C1 segment of cervical spinal cord (tissue), 14 donors: ENCODE data around the gene C11orf16.
"Not testable (repeated sequence)": the region's sequence is repeated elsewhere in the genome, so short reads cannot be mapped to it uniquely, and the experiment has no call there.

Experiments
- DNase-seq, 14 donors: peaks; one replicate each; lab custom pipeline; 2025; lab: John Stamatoyannopoulos, UW

The C11orf16 gene

GRCh38 chr11:8935789-8936188 lies 3.0 kb upstream of the C11orf16 start:
- not testable (repeated sequence) for DNase-seq

GRCh38 chr11:8934742-8935488 lies 2.2 kb upstream of the C11orf16 start:
- no peak for DNase-seq

DNA sequence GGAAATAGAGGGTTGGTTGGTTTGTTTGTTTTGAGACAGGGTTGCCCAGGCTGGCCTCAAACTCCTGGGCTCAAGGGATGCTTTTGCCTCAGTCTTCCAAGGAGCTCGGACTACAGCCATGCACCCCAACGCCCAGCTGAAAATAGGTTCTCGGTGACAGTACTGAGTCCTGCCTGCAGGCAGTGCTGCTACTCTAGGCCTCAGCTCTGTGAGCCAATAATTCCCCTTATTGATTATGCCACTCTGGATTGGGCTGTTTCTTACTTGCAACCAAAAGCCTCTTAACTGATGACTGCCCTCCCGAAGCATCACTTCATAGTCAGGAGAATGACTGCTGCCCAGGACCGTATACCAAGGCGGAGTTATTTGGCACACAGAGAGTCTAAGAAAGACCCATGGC lies 1.2 kb upstream of the C11orf16 start:
- DNase-seq: no peak

- DNase-seq: no peak
Measured at GRCh38 chr11:8930456-8931175, 2.1 kb downstream of the C11orf16 start.

GRCh38 chr11:8928981-8929615 lies 3.6 kb downstream of the C11orf16 start:
- DNase-seq: no peak

DNA sequence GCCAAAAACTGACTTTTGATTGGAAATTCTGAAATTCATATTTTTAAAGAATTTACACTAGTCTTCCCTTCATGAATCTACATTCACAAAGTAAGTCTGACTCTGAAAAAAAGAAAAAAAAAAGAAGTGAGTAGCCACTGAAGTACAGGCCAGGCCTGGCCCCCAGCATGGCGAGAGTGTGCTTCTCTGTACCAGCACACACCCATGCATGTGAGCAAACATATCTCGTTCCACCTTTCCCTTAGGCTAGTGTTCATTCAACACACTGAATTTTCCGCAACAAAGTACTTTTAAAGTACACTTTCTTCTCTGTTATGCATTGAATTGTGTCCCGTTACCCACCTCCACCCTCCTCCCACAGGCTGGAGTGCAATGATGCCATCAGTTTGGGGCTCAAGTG lies 4.5 kb downstream of the C11orf16 start:
- no peak for DNase-seq

- no peak for DNase-seq
Measured at GRCh38 chr11:8927233-8927632, 5.5 kb downstream of the C11orf16 start.

- no peak for DNase-seq
Measured at GRCh38 chr11:8926236-8926635, 6.5 kb downstream of the C11orf16 start.

GRCh38 chr11:8925711-8926110 lies 7.0 kb downstream of the C11orf16 start:
- no peak for DNase-seq

GRCh38 chr11:8922691-8923090 lies 10.1 kb downstream of the C11orf16 start:
- no peak for DNase-seq

- peak in 1 of 14 donors; percentile 84 for DNase-seq
Measured at GRCh38 chr11:8917157-8917825, 15.5 kb downstream of the C11orf16 start.

DNA sequence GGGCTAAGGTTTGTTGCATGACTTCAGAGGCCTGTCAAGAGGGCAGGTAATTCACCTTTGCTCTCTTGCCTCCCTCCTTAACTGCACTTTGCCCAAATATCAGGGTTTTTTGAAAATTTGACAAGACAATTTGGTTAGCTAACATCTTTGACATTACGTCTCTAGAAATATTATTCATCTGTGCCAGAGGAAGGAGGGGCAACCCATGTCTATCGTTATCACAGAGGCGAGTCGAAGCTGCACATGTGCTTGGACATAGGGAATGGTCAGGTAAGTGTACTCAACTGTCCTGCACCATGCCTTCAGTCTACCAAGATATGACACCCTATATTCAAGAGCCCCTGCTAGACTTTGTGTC lies 18.1 kb downstream of the C11orf16 start:
- DNase-seq: no peak

DNA sequence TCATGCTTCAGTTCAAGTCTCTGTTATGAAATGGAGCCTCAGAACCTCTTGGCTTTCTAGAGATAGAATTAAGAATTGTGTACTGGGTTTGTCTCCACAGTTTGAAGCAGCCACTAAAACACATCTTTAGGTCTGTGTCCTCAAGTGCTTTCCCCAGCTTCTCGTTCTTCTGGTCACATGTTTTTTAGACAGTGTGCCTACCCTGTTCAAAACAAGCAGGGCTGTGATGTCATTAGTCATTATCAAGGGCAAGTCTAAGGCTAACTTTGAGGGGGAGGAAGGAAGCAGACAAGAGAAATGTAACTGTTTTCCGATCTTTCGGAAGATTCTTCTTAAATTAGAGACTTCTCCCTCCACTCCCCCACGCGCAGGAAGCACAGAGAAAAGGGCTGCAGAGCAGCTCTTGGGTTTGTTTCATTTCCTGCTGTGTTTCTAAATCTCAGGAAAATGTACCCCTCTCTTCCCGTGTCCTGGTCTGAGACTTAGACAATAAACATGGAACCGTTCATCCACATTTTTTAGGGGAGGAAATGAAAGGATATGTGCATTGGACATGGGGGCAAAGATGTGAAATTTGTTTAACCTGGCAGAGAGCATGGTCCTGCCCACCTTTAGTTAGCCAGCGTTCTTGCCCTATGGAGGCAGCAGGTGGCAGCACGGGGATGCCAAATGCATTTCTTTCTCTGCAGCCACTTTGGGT lies 18.6 kb downstream of the C11orf16 start:
- peak in 5 of 14 donors; percentile 9 to 62 (median 35) for DNase-seq

- peak; percentile 55 to 95 (median 90) for DNase-seq
Measured at GRCh38 chr11:8911029-8911823, 21.5 kb downstream of the C11orf16 start, which contains the start of gene AKIP1. AKIP1 (plus strand) TSS chr11:8911189; CDS start chr11:8911450, 261 bp downstream.

GRCh38 chr11:8910649-8911026 lies 22.1 kb downstream of the C11orf16 start:
- no peak for DNase-seq

GRCh38 chr11:8908099-8908498 lies 24.6 kb downstream of the C11orf16 start:
- no peak for DNase-seq

DNA sequence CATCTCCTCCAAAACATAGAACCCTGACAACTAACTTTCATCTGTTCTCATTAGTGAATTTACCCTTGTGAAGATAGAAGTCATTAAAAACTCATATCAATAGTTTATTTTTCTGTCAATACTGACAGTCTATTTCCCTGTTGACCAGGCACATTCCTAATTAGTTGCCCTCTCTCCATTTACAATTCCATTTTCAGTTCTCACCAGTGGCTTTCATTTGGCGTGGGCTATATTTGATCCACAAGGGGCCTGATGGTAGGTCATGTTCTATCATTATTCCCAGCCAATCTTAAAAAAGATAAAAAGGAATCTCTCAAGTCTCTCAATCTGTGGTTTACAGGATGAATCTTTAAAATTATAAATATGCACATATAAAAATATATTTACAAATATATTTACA lies 25.6 kb downstream of the C11orf16 start:
- DNase-seq: no peak

DNA sequence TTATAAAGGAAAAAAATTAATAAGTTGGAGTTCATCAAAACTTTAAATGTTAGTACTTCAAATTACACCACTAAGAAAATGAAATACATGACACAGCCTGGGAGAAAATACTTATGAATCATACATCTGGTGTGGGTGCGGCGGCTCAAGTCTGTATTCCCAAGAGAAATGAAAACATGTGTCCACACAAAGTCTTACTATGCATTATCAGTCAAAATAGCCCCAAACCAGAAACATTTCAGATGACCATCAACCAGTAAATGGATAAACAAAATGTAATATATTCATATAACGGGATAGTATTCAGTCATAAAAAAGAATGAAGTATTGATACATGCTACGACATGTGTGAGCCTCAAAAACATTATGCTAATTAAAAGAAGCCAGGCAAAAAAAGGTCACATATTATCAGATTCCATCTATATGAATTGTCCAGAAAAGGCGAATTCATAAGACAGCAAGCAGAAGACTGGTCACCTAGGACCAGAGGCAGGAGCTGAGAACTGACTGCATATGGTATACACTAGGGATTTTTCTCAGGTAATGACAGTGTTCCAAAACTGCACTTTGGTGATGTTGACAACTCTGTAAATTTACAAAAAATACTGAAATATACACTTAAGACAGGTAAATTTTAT lies 27.1 kb downstream of the C11orf16 start:
- DNase-seq: no peak

- DNase-seq: no peak
Measured at GRCh38 chr11:8899119-8899753, 33.5 kb downstream of the C11orf16 start.

- not testable (repeated sequence) for DNase-seq
Measured at GRCh38 chr11:8891185-8891584, 41.6 kb downstream of the C11orf16 start.
